ENCODE measurements around the gene EML4.

The EML4 gene

DNA sequence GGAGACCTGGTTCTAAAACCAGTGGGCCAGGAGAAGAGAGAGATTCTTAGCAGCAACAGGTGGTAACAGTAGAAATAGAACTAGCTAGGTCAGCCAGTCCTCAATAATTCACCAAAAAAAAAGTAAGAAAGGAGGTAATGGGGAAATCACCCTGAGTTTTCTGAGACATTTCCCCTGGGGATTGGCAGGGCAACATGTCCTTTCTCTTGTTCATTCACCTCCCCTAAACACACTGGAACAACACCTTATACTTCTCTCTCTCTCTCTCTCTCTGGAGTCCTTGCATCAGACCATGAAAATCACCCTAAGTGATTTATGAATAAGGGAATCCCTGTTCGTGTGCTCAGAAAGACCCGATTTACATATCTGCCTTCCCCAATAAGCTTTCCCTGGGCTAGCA is 127.1 kb downstream of the EML4 start:
- Histone ChIP-seq H3K27ac (ENCODE audit: low read depth, low read length) (no peak overlapping the region), H3K27me3 (ENCODE audit: control insufficient read depth in 1 of 2, insufficient read depth in 2 of 2, low read length in 2 of 2) (no peaks in the 10 kb centered on the region), H3K9ac (ENCODE audit: low read depth in 1 of 2, low read length in 2 of 2) (no peak overlapping the region), H3K4me3 (ENCODE audit: low read depth in 1 of 2, low read length in 2 of 2) (no peak overlapping the region), H3K4me1 (ENCODE audit: control insufficient read depth in 1 of 2, insufficient read depth in 2 of 2, low read length in 2 of 2) (no peaks in the 10 kb centered on the region), H3K9me3 (ENCODE audit: control insufficient read depth in 1 of 2, low read length in 2 of 2) (no peaks in the 10 kb centered on the region), H3K36me3 (ENCODE audit: control insufficient read depth in 1 of 2, insufficient read depth in 2 of 2, low read length in 2 of 2) (peaks cover 25 to 50% of the 10 kb centered on the region in 2 donors)

DNA sequence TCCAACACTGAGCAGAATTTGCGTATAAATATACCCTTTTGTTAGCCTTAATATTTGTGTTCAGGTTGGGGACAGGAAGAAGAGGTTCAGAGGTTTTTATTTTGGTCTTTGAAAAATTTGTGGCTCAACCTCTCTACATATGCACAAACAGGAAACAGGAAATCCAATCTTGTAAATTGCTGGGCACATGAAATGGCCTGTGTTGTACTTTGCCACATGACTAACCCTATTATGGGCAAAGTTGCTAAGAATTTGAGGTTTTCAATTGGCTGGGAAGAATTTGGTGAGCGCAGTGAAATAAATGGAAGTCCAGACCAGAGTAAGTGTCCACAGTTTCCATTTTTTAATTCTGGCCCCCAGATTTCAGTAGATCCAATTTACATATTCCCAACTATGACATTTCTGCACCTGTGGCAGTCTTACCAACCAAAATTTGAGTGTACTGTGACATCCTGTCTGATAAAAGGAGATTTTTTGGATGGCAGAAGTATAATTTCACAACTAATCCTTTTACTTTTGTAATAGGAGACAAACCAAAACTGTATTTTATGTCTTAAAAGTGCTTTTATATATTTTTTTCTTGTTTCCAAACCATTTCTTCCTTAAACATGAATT is 128.3 kb downstream of the EML4 start:
- H3K4me3 ChIP-seq (ENCODE audit: low read depth in 1 of 2, low read length in 2 of 2): no peak overlapping the region
- no peak overlapping the region for H3K9ac ChIP-seq (ENCODE audit: low read depth in 1 of 2, low read length in 2 of 2)
- no peaks in the 10 kb centered on the region for H3K9me3 ChIP-seq (ENCODE audit: control insufficient read depth in 1 of 2, low read length in 2 of 2)
- H3K27me3 ChIP-seq (ENCODE audit: control insufficient read depth in 1 of 2, insufficient read depth in 2 of 2, low read length in 2 of 2): no peaks in the 10 kb centered on the region
- peaks cover 28 to 42% of the 10 kb centered on the region in 2 donors for H3K36me3 ChIP-seq (ENCODE audit: control insufficient read depth in 1 of 2, insufficient read depth in 2 of 2, low read length in 2 of 2)
- no peaks in the 10 kb centered on the region for H3K4me1 ChIP-seq (ENCODE audit: control insufficient read depth in 1 of 2, insufficient read depth in 2 of 2, low read length in 2 of 2)
- H3K27ac ChIP-seq (ENCODE audit: low read depth, low read length): no peak overlapping the region

GRCh38 chr2:42298132-42298531 is 129.0 kb downstream of the EML4 start:
- Histone ChIP-seq H3K36me3 (ENCODE audit: control insufficient read depth in 1 of 2, insufficient read depth in 2 of 2, low read length in 2 of 2) (peaks cover 32 to 45% of the 10 kb centered on the region in 2 donors), H3K27ac (ENCODE audit: low read depth, low read length) (no peak overlapping the region), H3K9me3 (ENCODE audit: control insufficient read depth in 1 of 2, low read length in 2 of 2) (no peaks in the 10 kb centered on the region), H3K4me1 (ENCODE audit: control insufficient read depth in 1 of 2, insufficient read depth in 2 of 2, low read length in 2 of 2) (no peaks in the 10 kb centered on the region), H3K9ac (ENCODE audit: low read depth in 1 of 2, low read length in 2 of 2) (no peak overlapping the region), H3K27me3 (ENCODE audit: control insufficient read depth in 1 of 2, insufficient read depth in 2 of 2, low read length in 2 of 2) (no peaks in the 10 kb centered on the region), H3K4me3 (ENCODE audit: low read depth in 1 of 2, low read length in 2 of 2) (no peak overlapping the region)

GRCh38 chr2:42298996-42299754 is 130.0 kb downstream of the EML4 start:
- peaks cover 39 to 51% of the 10 kb centered on the region in 2 donors for H3K36me3 ChIP-seq (ENCODE audit: control insufficient read depth in 1 of 2, insufficient read depth in 2 of 2, low read length in 2 of 2)
- H3K9me3 ChIP-seq (ENCODE audit: control insufficient read depth in 1 of 2, low read length in 2 of 2): no peaks in the 10 kb centered on the region
- no peaks in the 10 kb centered on the region for H3K4me1 ChIP-seq (ENCODE audit: control insufficient read depth in 1 of 2, insufficient read depth in 2 of 2, low read length in 2 of 2)
- H3K27me3 ChIP-seq (ENCODE audit: control insufficient read depth in 1 of 2, insufficient read depth in 2 of 2, low read length in 2 of 2): no peaks in the 10 kb centered on the region
- no peak overlapping the region for H3K4me3 ChIP-seq (ENCODE audit: low read depth in 1 of 2, low read length in 2 of 2)
- no peak overlapping the region for H3K27ac ChIP-seq (ENCODE audit: low read depth, low read length)
- H3K9ac ChIP-seq (ENCODE audit: low read depth in 1 of 2, low read length in 2 of 2): no peak overlapping the region

DNA sequence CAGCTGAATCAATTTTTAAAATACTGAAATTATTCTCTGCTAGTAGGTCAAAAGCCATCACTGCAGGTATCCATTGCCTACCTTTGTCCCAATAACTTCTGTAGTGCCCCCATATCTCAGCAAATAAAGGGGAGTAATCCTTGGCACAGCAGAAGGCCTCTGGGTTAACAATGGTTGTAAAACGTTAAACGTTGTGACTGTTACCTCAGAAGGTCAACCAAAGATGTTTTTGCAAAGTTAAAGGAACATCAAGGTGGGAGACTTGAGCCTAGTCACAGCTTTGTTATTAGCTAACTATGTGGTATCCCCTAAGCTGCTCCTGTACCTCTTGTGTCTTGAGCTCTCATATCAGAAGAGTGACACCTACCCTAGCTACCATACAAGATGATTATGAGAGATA is 131.4 kb downstream of the EML4 start:
- Histone ChIP-seq H3K27ac (ENCODE audit: low read depth, low read length) (no peak overlapping the region), H3K4me1 (ENCODE audit: control insufficient read depth in 1 of 2, insufficient read depth in 2 of 2, low read length in 2 of 2) (no peaks in the 10 kb centered on the region), H3K36me3 (ENCODE audit: control insufficient read depth in 1 of 2, insufficient read depth in 2 of 2, low read length in 2 of 2) (peaks cover 34 to 53% of the 10 kb centered on the region in 2 donors), H3K27me3 (ENCODE audit: control insufficient read depth in 1 of 2, insufficient read depth in 2 of 2, low read length in 2 of 2) (no peaks in the 10 kb centered on the region), H3K9me3 (ENCODE audit: control insufficient read depth in 1 of 2, low read length in 2 of 2) (no peaks in the 10 kb centered on the region), H3K9ac (ENCODE audit: low read depth in 1 of 2, low read length in 2 of 2) (no peak overlapping the region), H3K4me3 (ENCODE audit: low read depth in 1 of 2, low read length in 2 of 2) (no peak overlapping the region)

GRCh38 chr2:42303252-42303651 is 134.1 kb downstream of the EML4 start:
- H3K9ac ChIP-seq (ENCODE audit: low read depth in 1 of 2, low read length in 2 of 2): no peak overlapping the region
- no peak overlapping the region for H3K27ac ChIP-seq (ENCODE audit: low read depth, low read length)
- no peaks in the 10 kb centered on the region for H3K4me1 ChIP-seq (ENCODE audit: control insufficient read depth in 1 of 2, insufficient read depth in 2 of 2, low read length in 2 of 2)
- H3K36me3 ChIP-seq (ENCODE audit: control insufficient read depth in 1 of 2, insufficient read depth in 2 of 2, low read length in 2 of 2): peaks cover 28 to 45% of the 10 kb centered on the region in 2 donors
- no peaks in the 10 kb centered on the region for H3K27me3 ChIP-seq (ENCODE audit: control insufficient read depth in 1 of 2, insufficient read depth in 2 of 2, low read length in 2 of 2)
- H3K4me3 ChIP-seq (ENCODE audit: low read depth in 1 of 2, low read length in 2 of 2): no peak overlapping the region
- no peaks in the 10 kb centered on the region for H3K9me3 ChIP-seq (ENCODE audit: control insufficient read depth in 1 of 2, low read length in 2 of 2)

DNA sequence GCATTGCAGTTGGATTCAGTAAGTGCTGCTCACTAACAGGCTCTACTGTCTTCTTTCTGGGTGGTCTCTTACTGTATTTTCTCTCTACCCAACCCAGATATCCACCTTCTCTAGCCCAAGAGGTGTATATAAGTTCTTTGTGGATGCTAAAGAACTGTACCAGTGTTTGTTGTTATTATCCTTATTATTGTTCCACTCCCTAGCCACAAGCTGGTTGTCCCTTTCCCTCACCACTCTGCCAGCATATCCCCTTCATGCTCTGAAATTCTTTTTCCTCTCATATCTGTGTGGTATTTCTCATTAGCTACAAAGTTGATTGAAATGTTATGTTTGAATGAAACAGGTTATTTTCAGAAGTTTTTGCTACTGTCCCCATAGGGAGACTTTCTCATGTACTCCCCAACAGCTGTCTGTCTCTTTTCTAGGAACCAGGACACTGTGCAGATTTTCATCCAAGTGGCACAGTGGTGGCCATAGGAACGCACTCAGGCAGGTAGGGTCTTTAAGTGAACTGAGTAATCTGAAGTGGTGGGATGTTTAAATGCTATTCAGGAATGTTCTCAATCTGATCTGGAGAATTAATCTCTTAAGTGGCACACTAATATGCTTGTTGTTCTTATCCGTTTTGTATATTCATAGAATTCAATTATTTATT is 135.0 kb downstream of the EML4 start:
- Histone ChIP-seq H3K9me3 (ENCODE audit: control insufficient read depth in 1 of 2, low read length in 2 of 2) (no peaks in the 10 kb centered on the region), H3K27me3 (ENCODE audit: control insufficient read depth in 1 of 2, insufficient read depth in 2 of 2, low read length in 2 of 2) (no peaks in the 10 kb centered on the region), H3K4me1 (ENCODE audit: control insufficient read depth in 1 of 2, insufficient read depth in 2 of 2, low read length in 2 of 2) (no peaks in the 10 kb centered on the region), H3K9ac (ENCODE audit: low read depth in 1 of 2, low read length in 2 of 2) (no peak overlapping the region), H3K4me3 (ENCODE audit: low read depth in 1 of 2, low read length in 2 of 2) (no peak overlapping the region), H3K27ac (ENCODE audit: low read depth, low read length) (no peak overlapping the region), H3K36me3 (ENCODE audit: control insufficient read depth in 1 of 2, insufficient read depth in 2 of 2, low read length in 2 of 2) (peaks cover 28 to 51% of the 10 kb centered on the region in 2 donors)

GRCh38 chr2:42307180-42307579 is 138.0 kb downstream of the EML4 start:
- Histone ChIP-seq H3K27me3 (ENCODE audit: control insufficient read depth in 1 of 2, insufficient read depth in 2 of 2, low read length in 2 of 2) (no peaks in the 10 kb centered on the region), H3K36me3 (ENCODE audit: control insufficient read depth in 1 of 2, insufficient read depth in 2 of 2, low read length in 2 of 2) (peaks cover 18 to 44% of the 10 kb centered on the region in 2 donors), H3K4me3 (ENCODE audit: low read depth in 1 of 2, low read length in 2 of 2) (no peak overlapping the region), H3K9ac (ENCODE audit: low read depth in 1 of 2, low read length in 2 of 2) (no peak overlapping the region), H3K4me1 (ENCODE audit: control insufficient read depth in 1 of 2, insufficient read depth in 2 of 2, low read length in 2 of 2) (peaks cover 0 to 3% of the 10 kb centered on the region in 2 donors), H3K9me3 (ENCODE audit: control insufficient read depth in 1 of 2, low read length in 2 of 2) (no peaks in the 10 kb centered on the region), H3K27ac (ENCODE audit: low read depth, low read length) (no peak overlapping the region)

DNA sequence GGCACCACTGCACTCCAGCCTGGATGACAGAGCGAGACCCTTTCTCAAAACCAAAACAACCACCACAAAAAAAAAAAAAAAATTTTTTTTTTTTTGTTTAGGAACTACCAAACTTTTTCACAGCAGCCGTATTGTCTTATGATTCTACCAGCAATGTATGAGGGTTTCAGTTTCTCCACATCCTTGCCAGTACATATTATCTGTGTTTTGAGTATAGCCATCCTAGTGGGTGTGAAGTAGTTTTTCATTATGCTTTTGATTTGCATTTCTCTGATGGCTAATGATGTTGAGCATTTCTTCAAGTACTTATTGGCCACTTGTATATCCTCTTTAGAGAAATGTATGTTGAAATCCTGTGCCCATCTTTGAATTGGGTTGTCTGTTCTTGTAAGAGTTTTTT is 140.2 kb downstream of the EML4 start:
- H3K4me3 ChIP-seq (ENCODE audit: low read depth in 1 of 2, low read length in 2 of 2): no peak overlapping the region
- peaks cover 5 to 28% of the 10 kb centered on the region in 2 donors for H3K36me3 ChIP-seq (ENCODE audit: control insufficient read depth in 1 of 2, insufficient read depth in 2 of 2, low read length in 2 of 2)
- H3K4me1 ChIP-seq (ENCODE audit: control insufficient read depth in 1 of 2, insufficient read depth in 2 of 2, low read length in 2 of 2): peaks cover 0 to 3% of the 10 kb centered on the region in 2 donors
- no peak overlapping the region for H3K27ac ChIP-seq (ENCODE audit: low read depth, low read length)
- H3K9me3 ChIP-seq (ENCODE audit: control insufficient read depth in 1 of 2, low read length in 2 of 2): no peaks in the 10 kb centered on the region
- H3K27me3 ChIP-seq (ENCODE audit: control insufficient read depth in 1 of 2, insufficient read depth in 2 of 2, low read length in 2 of 2): no peaks in the 10 kb centered on the region
- no peak overlapping the region for H3K9ac ChIP-seq (ENCODE audit: low read depth in 1 of 2, low read length in 2 of 2)

- peaks cover 0 to 3% of the 10 kb centered on the region in 2 donors for H3K4me1 ChIP-seq (ENCODE audit: control insufficient read depth in 1 of 2, insufficient read depth in 2 of 2, low read length in 2 of 2)
- no peaks in the 10 kb centered on the region for H3K27me3 ChIP-seq (ENCODE audit: control insufficient read depth in 1 of 2, insufficient read depth in 2 of 2, low read length in 2 of 2)
- H3K36me3 ChIP-seq (ENCODE audit: control insufficient read depth in 1 of 2, insufficient read depth in 2 of 2, low read length in 2 of 2): peaks cover 4 to 24% of the 10 kb centered on the region in 2 donors
- H3K9ac ChIP-seq (ENCODE audit: low read depth in 1 of 2, low read length in 2 of 2): no peak overlapping the region
- no peak overlapping the region for H3K4me3 ChIP-seq (ENCODE audit: low read depth in 1 of 2, low read length in 2 of 2)
- H3K27ac ChIP-seq (ENCODE audit: low read depth, low read length): no peak overlapping the region
- H3K9me3 ChIP-seq (ENCODE audit: control insufficient read depth in 1 of 2, low read length in 2 of 2): no peaks in the 10 kb centered on the region
Observed at GRCh38 chr2:42310007-42310515, 140.9 kb downstream of the EML4 start.
